HepG2 (cell line): Measurements from ENCODE around the gene TRPM6. TPM values are rescaled to one million over a fixed set of nuclear protein-coding genes. Genes with fewer than 3 reads are reported as not detected.

Source experiments
- ATAC-seq: fragments of 200-7000 bp; cut with Tn5 transposase; 3 replicates; pipeline ENCODE4 v1.9.1; 2020; ENCODE audit warnings: mild to moderate bottlenecking, moderate library complexity
- BruUV-seq: library from RNA; stranded (reverse); fragments of 400-500 nt; replicated peaks from 2 replicates; lab custom pipeline; 2021; lab: Mats Ljungman, UMichigan
- CTCF ChIA-PET: fragments of 300-600 bp; formaldehyde crosslinking; extraction: SDS; loops from one replicate; lab custom pipeline; 2021; ENCODE audit warnings: low total read pairs, inconsistent platforms, low intra/inter-chr PET ratio; lab: Yijun Ruan, JAX
- POLR2A ChIA-PET: fragments of 350-600 bp; sonication (Branson Sonifier 250); formaldehyde crosslinking; loops from one replicate; lab custom pipeline; 2020; ENCODE audit warnings: antibody characterized with exemption, inconsistent platforms; lab: Yijun Ruan, JAX
- DNase-seq: peaks from one replicate; pipeline ENCODE4 v3.0.0-alpha.2; 2015; ENCODE audit warnings: low spot score
- FAIRE-seq: peaks from 3 replicates; lab custom pipeline; 2011; peaks lifted over from hg19 to GRCh38; lab: Jason Lieb, UNC
- H2AFZ ChIP-seq: one replicate; pipeline ENCODE4 v1.6.1; 2011; ENCODE audit warnings: low read length, inconsistent platforms
- H3K27ac ChIP-seq: fragments of 300-600 bp; 3 replicates; pipeline ENCODE4 v1.8.0; 2011; ENCODE audit warnings: mixed run types, mild to moderate bottlenecking, mixed read lengths, low read length, inconsistent platforms; ENCODE audit not compliant: insufficient read depth; ENCODE audit errors: extremely low read length
- H3K27me3 ChIP-seq, 2 experiments: fragments of 200-600 bp in 1 of 2; 2 replicates in 1 of 2; 3 replicates in 1 of 2; pipeline versions ENCODE4 v1.6.0 to v1.8.0; 2011; ENCODE audit warnings: low read length in 2 of 2, mild to moderate bottlenecking in 2 of 2, moderate library complexity in 2 of 2, inconsistent platforms in 1 of 2; ENCODE audit not compliant: insufficient read depth in 2 of 2, control insufficient read depth in 1 of 2
- H3K36me3 ChIP-seq, 2 experiments: fragments of 200-600 bp in 1 of 2; replicated peaks in 1 of 2; 2 replicates in 1 of 2; 3 replicates in 1 of 2; pipeline versions ENCODE4 v1.5.1 to v1.8.0; 2011; ENCODE audit warnings: low read length in 2 of 2, inconsistent platforms in 1 of 2; ENCODE audit not compliant: insufficient read depth in 2 of 2, control insufficient read depth in 1 of 2
- H3K4me1 ChIP-seq: 2 replicates; pipeline ENCODE4 v1.5.1; 2012; ENCODE audit warnings: low read length, inconsistent platforms; ENCODE audit not compliant: insufficient read depth
- H3K4me2 ChIP-seq: 2 replicates; pipeline ENCODE4 v1.6.0; 2011; ENCODE audit warnings: low read depth, low read length, inconsistent platforms
- H3K4me3 ChIP-seq, 3 experiments: fragments of 200-600 bp in 1 of 3; sonication (generic), shearing (Covaris generic) in 1 of 3; replicated peaks in 1 of 3; 2 replicates each; pipeline ENCODE4 v1.5.1; 2011 to 2016; ENCODE audit warnings: low read length in 3 of 3, inconsistent platforms in 2 of 3, low read depth in 2 of 3, mild to moderate bottlenecking in 2 of 3, control low read depth in 1 of 3, mixed read lengths in 1 of 3; ENCODE audit not compliant: insufficient read depth in 1 of 3
- H3K79me2 ChIP-seq: one replicate; pipeline ENCODE4 v1.6.1; 2011; ENCODE audit warnings: low read length, inconsistent platforms; ENCODE audit not compliant: insufficient read depth
- H3K9ac ChIP-seq: 2 replicates; pipeline ENCODE4 v1.6.0; 2011; ENCODE audit warnings: mild to moderate bottlenecking, low read depth, low read length, inconsistent platforms; ENCODE audit not compliant: insufficient read depth
- H3K9me3 ChIP-seq: 2 replicates; pipeline ENCODE4 v1.5.1; 2012; ENCODE audit warnings: mild to moderate bottlenecking, low read length
- H4K20me1 ChIP-seq: 2 replicates; pipeline ENCODE4 v1.6.0; 2011; ENCODE audit warnings: inconsistent platforms, mild to moderate bottlenecking, low read length, moderate library complexity; ENCODE audit not compliant: insufficient read depth
- ATAD3A ChIP-seq: sonication (generic); formaldehyde crosslinking; IDR thresholded peaks from 2 replicates; pipeline ENCODE4 v1.4.0; 2020; ENCODE audit warnings: missing genetic modification reagents
- ATF7-NPFF ChIP-seq: sonication (generic); formaldehyde crosslinking; IDR thresholded peaks from 2 replicates; pipeline ENCODE4 v1.8.1; 2023; ENCODE audit warnings: mild to moderate bottlenecking, low read depth, missing genetic modification reagents, moderate library complexity
- ETV6 ChIP-seq: sonication (generic); formaldehyde crosslinking; conservative IDR thresholded peaks from 2 replicates; pipeline ENCODE4 v1.4.0; 2020; ENCODE audit warnings: missing genetic modification reagents
- GLI4 ChIP-seq: sonication (generic); formaldehyde crosslinking; IDR thresholded peaks from 2 replicates; pipeline ENCODE4 v1.5.1; 2020; ENCODE audit warnings: missing genetic modification reagents, mild to moderate bottlenecking, moderate library complexity, borderline replicate concordance
- HOXA5 ChIP-seq: sonication (generic); formaldehyde crosslinking; IDR thresholded peaks from 2 replicates; pipeline ENCODE4 v1.4.0; 2020; ENCODE audit warnings: missing genetic modification reagents
- NAIF1 ChIP-seq: sonication (generic); formaldehyde crosslinking; IDR thresholded peaks from 2 replicates; pipeline ENCODE4 v1.5.0; 2020; ENCODE audit warnings: mild to moderate bottlenecking, missing genetic modification reagents, borderline replicate concordance
- NFATC3 ChIP-seq: sonication (generic); formaldehyde crosslinking; IDR thresholded peaks from 2 replicates; pipeline ENCODE4 v1.5.1; 2020; ENCODE audit warnings: mild to moderate bottlenecking, missing genetic modification reagents
- SAP130 ChIP-seq: IDR thresholded peaks from 2 replicates; pipeline ENCODE4 v1.6.1; 2016; ENCODE audit warnings: low read depth
- SOX13 ChIP-seq, 3 experiments: fragments of 450-650 bp in 1 of 3; sonication (generic) in 1 of 3; formaldehyde crosslinking in 1 of 3; IDR thresholded peaks in 2 of 3; conservative IDR thresholded peaks in 1 of 3; 2 replicates each; pipeline versions ENCODE4 v1.5.0 to v1.6.1; 2016 to 2020; ENCODE audit warnings: antibody characterized with exemption in 1 of 3, mild to moderate bottlenecking in 1 of 3, missing compliant biosample characterization in 1 of 3, missing genetic modification reagents in 1 of 3, moderate library complexity in 1 of 3
- TEAD2 ChIP-seq: sonication (generic); formaldehyde crosslinking; IDR thresholded peaks from 2 replicates; pipeline ENCODE4 v1.9.0; 2021; ENCODE audit warnings: missing genetic modification reagents
- TSC22D2 ChIP-seq: sonication (generic); formaldehyde crosslinking; IDR thresholded peaks from 2 replicates; pipeline ENCODE4 v1.5.1; 2020; ENCODE audit warnings: missing genetic modification reagents, mild to moderate bottlenecking, borderline replicate concordance
- YY1 ChIP-seq: IDR thresholded peaks from 2 replicates; pipeline ENCODE4 v1.6.1; 2011; ENCODE audit warnings: low read length, low read depth, moderate library complexity, mild to moderate bottlenecking; ENCODE audit not compliant: insufficient read depth, insufficient replicate concordance
- ZFP91 ChIP-seq: sonication (generic); formaldehyde crosslinking; IDR thresholded peaks from 2 replicates; pipeline ENCODE4 v1.9.0; 2022; ENCODE audit warnings: missing genetic modification reagents, mild to moderate bottlenecking, borderline replicate concordance
- ZNF12 ChIP-seq: sonication (generic); formaldehyde crosslinking; IDR thresholded peaks from 2 replicates; pipeline ENCODE4 v1.5.0; 2020; ENCODE audit warnings: missing genetic modification reagents
- ZNF260 ChIP-seq: sonication (generic); formaldehyde crosslinking; IDR thresholded peaks from 2 replicates; pipeline ENCODE4 v1.4.0; 2020; ENCODE audit warnings: missing genetic modification reagents, low read depth, mild to moderate bottlenecking, borderline replicate concordance
- ZNF501 ChIP-seq: sonication (generic); formaldehyde crosslinking; IDR thresholded peaks from 2 replicates; pipeline ENCODE4 v1.5.1; 2020; ENCODE audit warnings: mild to moderate bottlenecking, moderate library complexity, missing genetic modification reagents
- ZNF569 ChIP-seq: sonication (generic); formaldehyde crosslinking; IDR thresholded peaks from 2 replicates; pipeline ENCODE4 v1.5.0; 2020; ENCODE audit warnings: mild to moderate bottlenecking, missing genetic modification reagents, moderate library complexity, borderline replicate concordance
- ZNF589 ChIP-seq: sonication (generic); formaldehyde crosslinking; conservative IDR thresholded peaks from 2 replicates; pipeline ENCODE4 v1.8.0; 2022; ENCODE audit warnings: mild to moderate bottlenecking, moderate library complexity, missing genetic modification reagents
- ZNF724P ChIP-seq: sonication (generic); formaldehyde crosslinking; IDR thresholded peaks from 2 replicates; pipeline ENCODE4 v1.8.0; 2022; ENCODE audit warnings: missing genetic modification reagents, borderline replicate concordance
- ZNF775 ChIP-seq: sonication (generic); formaldehyde crosslinking; IDR thresholded peaks from 2 replicates; pipeline ENCODE4 v1.4.0; 2020; ENCODE audit warnings: missing genetic modification reagents, mild to moderate bottlenecking, moderate library complexity, borderline replicate concordance
- WGBS: methylation state at CpG from one replicate; pipeline ENCODE4 v1.1.6; 2017; ENCODE audit warnings: low lambda C conversion rate; 5-methylcytosine and 5-hydroxymethylcytosine counted together
- in situ Hi-C: cut with HindIII; loops from 2 replicates; pipeline ENCODE4 v1.10.0; 2017; ENCODE audit warnings: low pct_unique_long_range_greater_than_20kb; ENCODE audit not compliant: extremely low pct_ligation_motif_present
- intact Hi-C: fragments of 100-400 bp; cut with micrococcal nuclease; formaldehyde crosslinking; loops from one replicate; pipeline ENCODE4 v1.10.0; 2022; ENCODE audit not compliant: unreplicated experiment
- polyA plus RNA-seq, 8 experiments: library from polyadenylated mRNA; depleted of rRNA in 3 of 8; stranded (reverse) in 7 of 8; unstranded in 1 of 8; fragments of >200 nt; fragmentation: Illumina TruSeq in 4 of 8; extraction: Trizol in 4 of 8; gene quantifications; 2 replicates each; pipeline versions ENCODE4 v1.2.1 to v1.2.3, GENCODE V29; 2011 to 2016; ENCODE audit warnings: low read depth in 4 of 8, missing spikeins in 1 of 8, mixed read lengths in 1 of 8; ENCODE audit not compliant: insufficient read depth in 1 of 8
- total RNA-seq, 5 experiments: library from RNA; depleted of rRNA; stranded (reverse); fragments of >200 nt; fragmentation: Illumina TruSeq; extraction: Trizol; gene quantifications; 2 replicates each; pipeline ENCODE4 v1.2.3, GENCODE V29; 2016; ENCODE audit warnings: low read depth in 1 of 5

Gene TRPM6
- total and polyA plus RNA-seq, 2 of the 13 experiments (the other 11 are each of a cell fraction or from before 2014, with no cell fraction given): 0.01 to 0.09 TPM

- H3K79me2 ChIP-seq: no peaks in the 10 kb centered on the region
- intact Hi-C loops (no loop called here), in situ Hi-C loops (no loop called here)
- H3K4me3 ChIP-seq: no peak overlapping the region
- ChIA-PET CTCF (no interaction called here), POLR2A (no interaction called here)
- no peak overlapping the region for H3K9ac ChIP-seq
- no peaks in the 10 kb centered on the region for H3K9me3 ChIP-seq
- DNase-seq (no peak), ATAC-seq (no peak), FAIRE-seq (no peak)
- no peaks in the 10 kb centered on the region for H3K27me3 ChIP-seq
- no peaks in the 10 kb centered on the region for H3K4me1 ChIP-seq
- WGBS: 12% methylated on average over 7 of the region's 8 CpGs
- no peak overlapping the region for H2AFZ ChIP-seq
- TF ChIP-seq ZNF12 (CRISPR knock-in tag) (no peak), ZNF724P (CRISPR knock-in tag) (no peak), HOXA5 (no peak), ZNF260 (CRISPR knock-in tag) (no peak), ZNF589 (CRISPR knock-in tag) (no peak), ZNF569 (CRISPR knock-in tag) (no peak), ATAD3A (CRISPR knock-in tag) (no peak), ZFP91 (CRISPR knock-in tag) (no peak)
- no TSS peak for BruUV-seq
- no peak overlapping the region for H3K4me2 ChIP-seq
- H4K20me1 ChIP-seq: no peaks in the 10 kb centered on the region
- no peak overlapping the region for H3K27ac ChIP-seq
- H3K36me3 ChIP-seq: no peaks in the 10 kb centered on the region
Observed at GRCh38 chr9:74821636-74822035, 66.1 kb downstream of the TRPM6 start.

GRCh38 chr9:74817816-74818215 is 69.9 kb downstream of the TRPM6 start:
- WGBS: 48% methylated on average over 2 of the region's 2 CpGs
- H4K20me1 ChIP-seq: no peaks in the 10 kb centered on the region
- H3K4me3 ChIP-seq: no peak overlapping the region
- ChIA-PET CTCF (no interaction called here), POLR2A (no interaction called here)
- no peaks in the 10 kb centered on the region for H3K27me3 ChIP-seq
- H3K9me3 ChIP-seq: no peaks in the 10 kb centered on the region
- H2AFZ ChIP-seq: no peak overlapping the region
- H3K9ac ChIP-seq: no peak overlapping the region
- FAIRE-seq (no peak), DNase-seq (no peak), ATAC-seq (no peak)
- intact Hi-C loops (no loop called here), in situ Hi-C loops (no loop called here)
- no peaks in the 10 kb centered on the region for H3K79me2 ChIP-seq
- H3K36me3 ChIP-seq: no peaks in the 10 kb centered on the region
- no peak overlapping the region for H3K27ac ChIP-seq
- H3K4me1 ChIP-seq: no peaks in the 10 kb centered on the region
- no TSS peak for BruUV-seq
- no peak overlapping the region for H3K4me2 ChIP-seq
- TF ChIP-seq SAP130 (no peak), YY1 (no peak), NAIF1 (CRISPR knock-in tag) (no peak), SOX13 (IDR thresholded peaks at IDR 0.05) (no peak), SOX13 (CRISPR knock-in tag; conservative IDR thresholded peaks at IDR 0.05 in 1 of 2, IDR thresholded peaks at IDR 0.05 in 1 of 2) (no peak), ATF7-NPFF (CRISPR knock-in tag) (no peak), NFATC3 (no peak), ZNF775 (CRISPR knock-in tag) (no peak), TSC22D2 (CRISPR knock-in tag) (no peak), ETV6 (CRISPR knock-in tag) (no peak), GLI4 (CRISPR knock-in tag) (no peak), ZNF501 (CRISPR knock-in tag) (no peak), TEAD2 (no peak)
